Neuronal stem cell (in vitro differentiated cells): ENCODE results near the gene CACNA1F.

ENCODE experiments used
- DNase-seq: peaks from one replicate; pipeline ENCODE4 v3.0.0-alpha.2; 2013; ENCODE audit warnings: low spot score
- H2AFZ ChIP-seq: one replicate; pipeline ENCODE4 v1.6.1; 2013; ENCODE audit warnings: mild to moderate bottlenecking, low read length, inconsistent platforms
- H2AK5ac ChIP-seq: 2 replicates; pipeline ENCODE4 v1.6.1; 2013; ENCODE audit warnings: low read depth, mild to moderate bottlenecking, inconsistent platforms, low read length, moderate library complexity, mixed read lengths
- H2BK120ac ChIP-seq: 2 replicates; pipeline ENCODE4 v1.6.1; 2013; ENCODE audit warnings: low read depth, mild to moderate bottlenecking, inconsistent platforms, low read length, moderate library complexity, mixed read lengths
- H2BK12ac ChIP-seq: one replicate; pipeline ENCODE4 v1.6.1; 2013; ENCODE audit warnings: low read length, inconsistent platforms
- H2BK15ac ChIP-seq: 2 replicates; pipeline ENCODE4 v1.6.1; 2013; ENCODE audit warnings: mild to moderate bottlenecking, low read length, inconsistent platforms, mixed read lengths
- H2BK5ac ChIP-seq: one replicate; pipeline ENCODE4 v1.6.1; 2013; ENCODE audit warnings: inconsistent platforms, mild to moderate bottlenecking, low read length, moderate library complexity
- H3K14ac ChIP-seq: one replicate; pipeline ENCODE4 v1.6.1; 2013; ENCODE audit warnings: low read length, inconsistent platforms
- H3K18ac ChIP-seq: 2 replicates; pipeline ENCODE4 v1.6.1; 2013; ENCODE audit warnings: low read length, inconsistent platforms
- H3K23ac ChIP-seq: 2 replicates; pipeline ENCODE4 v1.6.1; 2013; ENCODE audit warnings: low read depth, mild to moderate bottlenecking, mixed read lengths, low read length, inconsistent platforms; ENCODE audit not compliant: poor library complexity
- H3K27ac ChIP-seq: replicated peaks from 3 replicates; pipeline ENCODE4 v1.5.1; 2013; ENCODE audit warnings: low read length, inconsistent platforms
- H3K27me3 ChIP-seq, 3 experiments: 2 replicates each; pipeline ENCODE4 v1.6.1; 2013; ENCODE audit warnings: low read length in 3 of 3, mild to moderate bottlenecking in 2 of 3, inconsistent platforms in 1 of 3, low read depth in 1 of 3, mixed read lengths in 1 of 3, moderate library complexity in 1 of 3; ENCODE audit not compliant: control insufficient read depth in 3 of 3, insufficient read depth in 3 of 3
- H3K36me3 ChIP-seq, 2 donors: replicated peaks in 1 of 2; 2 replicates each; pipeline ENCODE4 v1.6.1; 2013; ENCODE audit warnings: low read length in 2 of 2; ENCODE audit not compliant: control insufficient read depth in 2 of 2, insufficient read depth in 2 of 2
- H3K4ac ChIP-seq: 2 replicates; pipeline ENCODE4 v1.6.1; 2013; ENCODE audit warnings: inconsistent platforms, mild to moderate bottlenecking, low read length, moderate library complexity
- H3K4me1 ChIP-seq, 2 donors: 1 replicate in 1 of 2; 2 replicates in 1 of 2; pipeline ENCODE4 v1.6.1; 2013; ENCODE audit warnings: low read length in 2 of 2, low read depth in 1 of 2; ENCODE audit not compliant: control insufficient read depth in 2 of 2, insufficient read depth in 1 of 2
- H3K4me2 ChIP-seq: one replicate; pipeline ENCODE4 v1.6.1; 2013; ENCODE audit warnings: mild to moderate bottlenecking, low read length, inconsistent platforms; ENCODE audit not compliant: insufficient read depth, poor library complexity, severe bottlenecking
- H3K4me3 ChIP-seq, 2 donors: 2 replicates each; pipeline ENCODE4 v1.5.1; 2013; ENCODE audit warnings: low read length in 2 of 2, mild to moderate bottlenecking in 2 of 2, inconsistent platforms in 1 of 2, moderate library complexity in 1 of 2
- H3K79me1 ChIP-seq: one replicate; pipeline ENCODE4 v1.6.1; 2013; ENCODE audit warnings: low read depth, mild to moderate bottlenecking, inconsistent platforms, low read length, moderate library complexity
- H3K9ac ChIP-seq: one replicate; pipeline ENCODE4 v1.6.1; 2013; ENCODE audit warnings: mild to moderate bottlenecking, low read depth, low read length, inconsistent platforms; ENCODE audit not compliant: poor library complexity
- H3K9me3 ChIP-seq, 2 donors: replicated peaks in 1 of 2; 2 replicates each; pipeline versions ENCODE3 to v1.6.1; 2013; ENCODE audit warnings: low read length in 2 of 2, mild to moderate bottlenecking in 2 of 2, inconsistent platforms in 1 of 2, low read depth in 1 of 2, mixed read lengths in 1 of 2, moderate library complexity in 1 of 2; ENCODE audit not compliant: control insufficient read depth in 2 of 2, insufficient read depth in 1 of 2
- H4K8ac ChIP-seq: one replicate; pipeline ENCODE4 v1.6.1; 2013; ENCODE audit warnings: low read depth, mild to moderate bottlenecking, inconsistent platforms, low read length, moderate library complexity
- H4K91ac ChIP-seq: one replicate; pipeline ENCODE4 v1.6.1; 2013; ENCODE audit warnings: low read length, low read depth, mild to moderate bottlenecking, inconsistent platforms; ENCODE audit not compliant: poor library complexity
- WGBS, 2 donors: extraction: QIAGEN DNeasy Blood & Tissue Kit; methylation state at CpG; one replicate each; pipeline ENCODE4 v1.1.7; 2013; ENCODE audit warnings: missing lambda C conversion rate in 2 of 2, mixed read lengths in 1 of 2; ENCODE audit not compliant: insufficient read length in 2 of 2, insufficient replicate concordance in 1 of 2; ENCODE audit errors: extremely low coverage in 2 of 2; 5-methylcytosine and 5-hydroxymethylcytosine counted together

The CACNA1F gene

DNA sequence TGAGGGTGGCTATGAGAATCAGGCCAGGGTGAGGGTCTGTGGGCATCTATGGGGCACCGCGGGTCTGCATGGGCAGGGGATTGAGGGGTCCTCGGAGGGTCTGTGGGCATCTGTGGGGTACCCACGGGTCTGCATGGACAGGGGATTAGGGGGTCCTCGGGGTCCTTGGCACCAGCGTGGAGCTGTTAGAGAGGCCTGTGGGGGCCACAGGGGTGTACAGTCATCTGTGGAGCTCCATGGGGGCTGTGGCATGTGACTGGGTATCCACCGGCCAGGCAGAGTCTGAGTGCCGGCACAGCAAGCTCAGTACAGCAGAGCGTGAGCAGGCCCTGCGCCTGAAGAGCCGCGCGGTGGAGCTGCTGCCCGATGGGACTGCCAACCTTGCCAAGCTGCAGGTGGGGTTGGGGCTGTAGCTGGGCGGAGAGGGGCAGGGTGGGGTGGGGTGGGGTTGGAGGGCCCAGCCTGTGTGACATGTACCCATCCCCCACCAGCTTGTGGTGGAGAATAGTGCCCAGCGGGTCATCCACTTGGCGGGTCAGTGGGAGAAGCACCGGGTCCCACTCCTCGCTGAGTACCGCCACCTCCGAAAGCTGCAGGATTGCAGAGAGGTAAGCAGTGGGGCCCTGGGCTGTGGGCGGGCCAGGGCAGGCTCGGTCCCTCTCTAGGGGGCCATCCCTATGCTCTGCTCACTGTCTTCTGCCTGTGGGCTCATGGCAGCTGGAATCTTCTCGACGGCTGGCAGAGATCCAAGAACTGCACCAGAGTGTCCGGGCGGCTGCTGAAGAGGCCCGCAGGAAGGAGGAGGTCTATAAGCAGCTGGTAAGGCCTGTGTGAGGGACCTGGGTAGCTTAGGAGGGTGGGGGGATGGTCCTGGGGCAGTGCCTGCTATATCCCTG lies 15.0 kb upstream of the CACNA1F start:
- Histone ChIP-seq H4K8ac (no peak overlapping the region), H3K36me3 (peaks cover 0 to 13% of the 10 kb centered on the region in 2 donors), H3K27ac (no peak overlapping the region), H3K23ac (no peak overlapping the region), H4K91ac (no peak overlapping the region), H2AFZ (no peak overlapping the region), H3K4ac (no peak overlapping the region), H2BK5ac (no peak overlapping the region), H3K4me3 (no peak overlapping the region), H2BK15ac (no peak overlapping the region), H3K9ac (no peak overlapping the region), H2BK120ac (no peak overlapping the region), H3K9me3 (no peaks in the 10 kb centered on the region), H3K18ac (no peak overlapping the region), H3K4me1 (no peaks in the 10 kb centered on the region), H3K79me1 (no peaks in the 10 kb centered on the region), H3K27me3 (peaks cover 0 to 3% (median 0%) of the 10 kb centered on the region in 3 experiments), H3K4me2 (no peak overlapping the region), H3K14ac (no peak overlapping the region), H2BK12ac (no peak overlapping the region), H2AK5ac (no peak overlapping the region)
- DNase-seq = no peak
- WGBS, 2 donors = no CpG with 5 or more reads among the region's 28 CpGs

GRCh38 chrX:49247346-49247745 lies 14.2 kb upstream of the CACNA1F start:
- H2AK5ac ChIP-seq = no peak overlapping the region
- H3K4me3 ChIP-seq = no peak overlapping the region
- H2AFZ ChIP-seq = no peak overlapping the region
- no peak overlapping the region for H3K4me2 ChIP-seq
- no peak overlapping the region for H2BK120ac ChIP-seq
- H2BK15ac ChIP-seq = no peak overlapping the region
- H3K23ac ChIP-seq = no peak overlapping the region
- H4K91ac ChIP-seq = no peak overlapping the region
- H2BK12ac ChIP-seq = no peak overlapping the region
- no peaks in the 10 kb centered on the region for H3K79me1 ChIP-seq
- no peak overlapping the region for H3K14ac ChIP-seq
- H3K27me3 ChIP-seq = peaks cover 0 to 3% (median 0%) of the 10 kb centered on the region in 3 experiments
- no peak for DNase-seq
- no peak overlapping the region for H3K18ac ChIP-seq
- H3K9ac ChIP-seq = peak overlapping the region; percentile 4
- H3K36me3 ChIP-seq = peaks cover 0 to 20% of the 10 kb centered on the region in 2 donors
- no CpG with 5 or more reads among the region's 11 CpGs for WGBS, 2 donors
- no peak overlapping the region for H4K8ac ChIP-seq
- H2BK5ac ChIP-seq = no peak overlapping the region
- no peak overlapping the region for H3K4ac ChIP-seq
- no peaks in the 10 kb centered on the region for H3K9me3 ChIP-seq
- no peaks in the 10 kb centered on the region for H3K4me1 ChIP-seq
- H3K27ac ChIP-seq = no peak overlapping the region

- no peak overlapping the region for H3K9ac ChIP-seq
- H3K27ac ChIP-seq = no peak overlapping the region
- no peak overlapping the region for H3K23ac ChIP-seq
- no CpG with 5 or more reads among the region's 10 CpGs for WGBS, 2 donors
- no peak overlapping the region for H2AK5ac ChIP-seq
- no peak overlapping the region for H2BK120ac ChIP-seq
- H3K79me1 ChIP-seq = no peaks in the 10 kb centered on the region
- no peak overlapping the region for H4K8ac ChIP-seq
- no peak overlapping the region for H2BK5ac ChIP-seq
- no peak overlapping the region for H3K4ac ChIP-seq
- H3K4me1 ChIP-seq = no peaks in the 10 kb centered on the region
- DNase-seq = no peak
- H3K4me3 ChIP-seq = no peak overlapping the region
- H2BK15ac ChIP-seq = no peak overlapping the region
- H2BK12ac ChIP-seq = no peak overlapping the region
- H3K4me2 ChIP-seq = no peak overlapping the region
- H3K36me3 ChIP-seq = peaks cover 0 to 20% of the 10 kb centered on the region in 2 donors
- H3K9me3 ChIP-seq = no peaks in the 10 kb centered on the region
- H2AFZ ChIP-seq = no peak overlapping the region
- peaks cover 0 to 3% (median 0%) of the 10 kb centered on the region in 3 experiments for H3K27me3 ChIP-seq
- H4K91ac ChIP-seq = no peak overlapping the region
- no peak overlapping the region for H3K18ac ChIP-seq
- H3K14ac ChIP-seq = no peak overlapping the region
These were observed 13.4 kb upstream of the CACNA1F start for GRCh38 chrX:49246541-49246940.

- no peak overlapping the region for H3K27ac ChIP-seq
These were observed 11.1 kb upstream of the CACNA1F start for GRCh38 chrX:49244207-49244606.

More at GRCh38 chrX:49244207-49244606, 11.1 kb upstream of the CACNA1F start:
- no CpG with 5 or more reads among the region's 2 CpGs for WGBS, 2 donors
- Histone ChIP-seq H2BK15ac (no peak overlapping the region), H3K4me1 (no peaks in the 10 kb centered on the region), H2BK5ac (no peak overlapping the region), H3K14ac (no peak overlapping the region), H3K23ac (no peak overlapping the region), H3K27me3 (no peaks in the 10 kb centered on the region), H2AK5ac (no peak overlapping the region), H4K91ac (no peak overlapping the region), H3K4ac (no peak overlapping the region), H3K9me3 (no peaks in the 10 kb centered on the region), H3K4me3 (no peak overlapping the region), H4K8ac (no peak overlapping the region), H2AFZ (no peak overlapping the region), H3K4me2 (no peak overlapping the region), H3K9ac (no peak overlapping the region), H3K79me1 (no peaks in the 10 kb centered on the region), H2BK120ac (no peak overlapping the region), H2BK12ac (no peak overlapping the region), H3K36me3 (peaks cover 0 to 20% of the 10 kb centered on the region in 2 donors), H3K18ac (no peak overlapping the region)
- no peak for DNase-seq
